ENCODE measurements around the gene TRIM32.

TRIM32 gene

GRCh38 chr9:116687074-116687753 lies at the start of gene TRIM32:
Gene TRIM32, plus strand, starts transcription at chr9:116687305. Its CDS starts 10,438 bp downstream, at chr9:116697743.
- peak; percentile 92 for DNase-seq

GRCh38 chr9:116639251-116639741 lies 47.8 kb upstream of the TRIM32 start:
- DNase-seq = no peak

- DNase-seq = no peak
Observed at GRCh38 chr9:116641292-116642059, 45.6 kb upstream of the TRIM32 start.

GRCh38 chr9:116643691-116644090 lies 43.4 kb upstream of the TRIM32 start:
- no peak for DNase-seq

GRCh38 chr9:116644091-116644688 lies 42.9 kb upstream of the TRIM32 start:
- DNase-seq = no peak

GRCh38 chr9:116646661-116647514 lies 40.2 kb upstream of the TRIM32 start:
- peak; percentile 2 for DNase-seq

- DNase-seq = no peak
Observed at GRCh38 chr9:116647515-116647809, 39.6 kb upstream of the TRIM32 start.

- no peak for DNase-seq
Observed at GRCh38 chr9:116653348-116654058, 33.6 kb upstream of the TRIM32 start.

GRCh38 chr9:116654059-116654355 lies 33.1 kb upstream of the TRIM32 start:
- no peak for DNase-seq

- DNase-seq = no peak
Observed at GRCh38 chr9:116656501-116656971, 30.6 kb upstream of the TRIM32 start.

- DNase-seq = no peak
Observed at GRCh38 chr9:116656977-116657376, 30.1 kb upstream of the TRIM32 start.

GRCh38 chr9:116658265-116658664 lies 28.8 kb upstream of the TRIM32 start:
- no peak for DNase-seq

- DNase-seq = peak; percentile 28
Observed at GRCh38 chr9:116661037-116661954, 25.8 kb upstream of the TRIM32 start.

- DNase-seq = no peak
Observed at GRCh38 chr9:116662646-116663310, 24.3 kb upstream of the TRIM32 start.

- no peak for DNase-seq
Observed at GRCh38 chr9:116663581-116663980, 23.5 kb upstream of the TRIM32 start.

- no peak for DNase-seq
Observed at GRCh38 chr9:116668970-116669695, 18.0 kb upstream of the TRIM32 start.

- no peak for DNase-seq
Observed at GRCh38 chr9:116671605-116672004, 15.5 kb upstream of the TRIM32 start.

- DNase-seq = no peak
Observed at GRCh38 chr9:116673375-116673774, 13.7 kb upstream of the TRIM32 start.

- DNase-seq = no peak
Observed at GRCh38 chr9:116674210-116674980, 12.7 kb upstream of the TRIM32 start.

All from activated CD4-positive, alpha-beta T cell treated with anti-CD3 and anti-CD28 coated beads, Interleukin-2, amount 50 U/mL, for 16 hours (primary cell).